CD4-positive, alpha-beta T cell treated with Interleukin-12 subunit alpha and Interleukin-12 subunit beta, for 1 hour (primary cell): ENCODE results near the gene ALX1.
"Not testable (repeated sequence)": the region's sequence is repeated elsewhere in the genome, so short reads cannot be mapped to it uniquely, and the experiment has no call there.

Experiments used
- DNase-seq: peaks from one replicate; pipeline ENCODE4 v3.0.0-alpha.2; 2020

The ALX1 gene

GRCh38 chr12:85308374-85308773, 28.4 kb downstream of the ALX1 start:
- no peak for DNase-seq

- DNase-seq: no peak
Measured at GRCh38 chr12:85309125-85309566, 29.1 kb downstream of the ALX1 start.

- no peak for DNase-seq
Measured at GRCh38 chr12:85310025-85310424, 30.0 kb downstream of the ALX1 start.

GRCh38 chr12:85310456-85311076, 30.5 kb downstream of the ALX1 start:
- DNase-seq: no peak

- not testable (repeated sequence) for DNase-seq
Measured at GRCh38 chr12:85317866-85318636, 38.0 kb downstream of the ALX1 start.

- no peak for DNase-seq
Measured at GRCh38 chr12:85322715-85323114, 42.7 kb downstream of the ALX1 start.

GRCh38 chr12:85325442-85325841, 45.4 kb downstream of the ALX1 start:
- no peak for DNase-seq

GRCh38 chr12:85329913-85330312, 49.9 kb downstream of the ALX1 start:
- DNase-seq: no peak

- DNase-seq: no peak
Measured at GRCh38 chr12:85348779-85349178, 68.8 kb downstream of the ALX1 start.

GRCh38 chr12:85350356-85350755, 70.3 kb downstream of the ALX1 start:
- DNase-seq: no peak
